ENCODE results near the gene TMEM151B.

DNA sequence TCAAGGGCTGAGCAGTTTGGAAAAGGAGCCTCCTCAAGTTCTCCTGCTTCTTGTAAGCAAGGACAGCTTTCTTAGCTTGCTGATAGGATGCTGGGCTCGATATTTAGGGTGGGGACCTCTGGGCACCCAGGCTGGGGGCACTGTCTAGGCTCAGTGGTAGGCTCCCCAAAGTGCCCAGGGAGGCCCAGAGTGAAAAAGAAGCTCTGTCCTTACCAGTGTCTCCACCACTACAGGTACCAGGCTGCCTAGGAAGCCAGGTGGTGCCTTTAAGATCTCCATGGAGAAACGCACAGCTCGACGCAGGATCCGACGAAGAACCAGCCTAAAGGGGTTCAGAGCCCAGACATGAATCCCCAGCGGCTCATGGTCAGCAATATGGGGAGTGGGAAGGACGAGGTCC, 36.5 kb downstream of the TMEM151B start:
- TF ChIP-seq POLR2A (IDR thresholded peaks at IDR 0.05; ENCODE audit: low read depth, low read length), result no peak
- no peak for TF ChIP-seq POLR2AphosphoS5 (IDR thresholded peaks at IDR 0.05; ENCODE audit: low read depth, low read length)
- TF ChIP-seq TAF1 (IDR thresholded peaks at IDR 0.05; ENCODE audit: low read depth, low read length), result no peak
- TF ChIP-seq POU2F2 (IDR thresholded peaks at IDR 0.05; ENCODE audit: low read depth, low read length), result no peak
